ENCODE results near the gene ZNF14. TPM values are rescaled to one million over a fixed set of nuclear protein-coding genes. Genes with fewer than 3 reads are reported as not detected.

The ZNF14 gene
- total and polyA plus RNA-seq, 2 of the 13 experiments (the other 11 are each of a cell fraction or from before 2014, with no cell fraction given): 1.9 to 6.2 TPM

DNA sequence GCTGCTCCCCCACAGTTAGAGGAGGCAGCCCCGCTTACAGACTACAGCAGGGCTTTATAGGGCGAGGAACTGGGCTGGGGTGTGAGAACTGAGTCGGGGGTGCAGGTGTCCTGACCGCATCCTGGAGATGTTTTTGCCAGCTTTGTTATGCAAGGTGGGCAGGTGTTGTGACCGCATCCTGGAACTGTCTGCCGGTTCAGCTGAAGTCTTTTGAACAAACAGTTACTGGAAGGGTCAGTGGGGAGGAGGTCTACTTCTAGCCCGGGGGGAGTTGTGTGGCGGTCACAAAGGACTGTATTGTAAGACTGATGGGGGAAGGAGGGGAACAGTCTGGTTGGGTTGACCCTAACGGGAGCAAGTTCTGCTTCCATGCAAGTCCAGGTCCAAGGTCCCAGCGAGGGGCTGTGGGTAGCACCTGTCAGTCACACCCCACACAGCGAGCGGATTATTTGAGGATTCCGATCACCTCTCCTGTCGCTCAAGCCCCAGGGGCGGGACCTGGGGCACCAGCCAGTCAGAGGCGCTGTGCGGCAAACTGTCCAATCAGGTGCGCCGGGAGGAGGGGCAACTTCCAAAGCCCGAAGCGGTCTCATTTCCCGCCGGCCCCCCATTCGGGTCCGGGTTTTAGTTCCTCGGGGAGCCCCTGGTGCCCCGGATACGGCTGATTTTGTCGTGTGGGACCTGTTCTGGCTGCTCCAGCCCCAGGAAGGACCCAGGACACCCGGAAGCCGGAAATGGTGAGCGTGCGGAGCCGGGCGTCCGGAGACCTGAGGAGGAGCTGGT, 64.5 kb downstream of the ZNF14 start, which contains the start of gene ZNF101 (continued):
- TF ChIP-seq SNAI1 (CRISPR knock-in tag; IDR thresholded peaks at IDR 0.05; ENCODE audit: borderline replicate concordance): no peak
- 0 out of 2 replicates have a peak, but pooled peaks have one; percentile 36 for TF ChIP-seq POGZ (CRISPR knock-in tag; IDR thresholded peaks at IDR 0.05)
- peak; percentile 81; the same call in 1 of the 2 replicates for TF ChIP-seq ERF (CRISPR knock-in tag; IDR thresholded peaks at IDR 0.05)
- TF ChIP-seq, protein P1, sequence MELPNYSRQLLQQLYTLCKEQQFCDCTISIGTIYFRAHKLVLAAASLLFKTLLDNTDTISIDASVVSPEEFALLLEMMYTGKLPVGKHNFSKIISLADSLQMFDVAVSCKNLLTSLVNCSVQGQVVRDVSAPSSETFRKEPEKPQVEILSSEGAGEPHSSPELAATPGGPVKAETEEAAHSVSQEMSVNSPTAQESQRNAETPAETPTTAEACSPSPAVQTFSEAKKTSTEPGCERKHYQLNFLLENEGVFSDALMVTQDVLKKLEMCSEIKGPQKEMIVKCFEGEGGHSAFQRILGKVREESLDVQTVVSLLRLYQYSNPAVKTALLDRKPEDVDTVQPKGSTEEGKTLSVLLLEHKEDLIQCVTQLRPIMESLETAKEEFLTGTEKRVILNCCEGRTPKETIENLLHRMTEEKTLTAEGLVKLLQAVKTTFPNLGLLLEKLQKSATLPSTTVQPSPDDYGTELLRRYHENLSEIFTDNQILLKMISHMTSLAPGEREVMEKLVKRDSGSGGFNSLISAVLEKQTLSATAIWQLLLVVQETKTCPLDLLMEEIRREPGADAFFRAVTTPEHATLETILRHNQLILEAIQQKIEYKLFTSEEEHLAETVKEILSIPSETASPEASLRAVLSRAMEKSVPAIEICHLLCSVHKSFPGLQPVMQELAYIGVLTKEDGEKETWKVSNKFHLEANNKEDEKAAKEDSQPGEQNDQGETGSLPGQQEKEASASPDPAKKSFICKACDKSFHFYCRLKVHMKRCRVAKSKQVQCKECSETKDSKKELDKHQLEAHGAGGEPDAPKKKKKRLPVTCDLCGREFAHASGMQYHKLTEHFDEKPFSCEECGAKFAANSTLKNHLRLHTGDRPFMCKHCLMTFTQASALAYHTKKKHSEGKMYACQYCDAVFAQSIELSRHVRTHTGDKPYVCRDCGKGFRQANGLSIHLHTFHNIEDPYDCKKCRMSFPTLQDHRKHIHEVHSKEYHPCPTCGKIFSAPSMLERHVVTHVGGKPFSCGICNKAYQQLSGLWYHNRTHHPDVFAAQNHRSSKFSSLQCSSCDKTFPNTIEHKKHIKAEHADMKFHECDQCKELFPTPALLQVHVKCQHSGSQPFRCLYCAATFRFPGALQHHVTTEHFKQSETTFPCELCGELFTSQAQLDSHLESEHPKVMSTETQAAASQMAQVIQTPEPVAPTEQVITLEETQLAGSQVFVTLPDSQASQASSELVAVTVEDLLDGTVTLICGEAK (IDR thresholded peaks at IDR 0.05): no peak
- TF ChIP-seq, protein P1 (CRISPR knock-in tag; IDR thresholded peaks at IDR 0.05): no peak; the same call in 1 of the 2 replicates
- peak; percentile 33; the same call in 1 of the 2 replicates for TF ChIP-seq RAD21 (CRISPR knock-in tag; IDR thresholded peaks at IDR 0.05)
- no peak for TF ChIP-seq ZKSCAN5 (CRISPR knock-in tag; IDR thresholded peaks at IDR 0.05)
- TF ChIP-seq ZFP36 (IDR thresholded peaks at IDR 0.05; ENCODE audit: borderline replicate concordance, low read depth, low read length, partially characterized antibody): no peak
- TF ChIP-seq ZNF746 (CRISPR knock-in tag; IDR thresholded peaks at IDR 0.05): peak; percentile 65; the same call in 1 of the 2 replicates
- TF ChIP-seq, protein P2, sequence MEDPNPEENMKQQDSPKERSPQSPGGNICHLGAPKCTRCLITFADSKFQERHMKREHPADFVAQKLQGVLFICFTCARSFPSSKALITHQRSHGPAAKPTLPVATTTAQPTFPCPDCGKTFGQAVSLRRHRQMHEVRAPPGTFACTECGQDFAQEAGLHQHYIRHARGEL (CRISPR knock-in tag; IDR thresholded peaks at IDR 0.05): no peak
- TF ChIP-seq, protein P3, sequence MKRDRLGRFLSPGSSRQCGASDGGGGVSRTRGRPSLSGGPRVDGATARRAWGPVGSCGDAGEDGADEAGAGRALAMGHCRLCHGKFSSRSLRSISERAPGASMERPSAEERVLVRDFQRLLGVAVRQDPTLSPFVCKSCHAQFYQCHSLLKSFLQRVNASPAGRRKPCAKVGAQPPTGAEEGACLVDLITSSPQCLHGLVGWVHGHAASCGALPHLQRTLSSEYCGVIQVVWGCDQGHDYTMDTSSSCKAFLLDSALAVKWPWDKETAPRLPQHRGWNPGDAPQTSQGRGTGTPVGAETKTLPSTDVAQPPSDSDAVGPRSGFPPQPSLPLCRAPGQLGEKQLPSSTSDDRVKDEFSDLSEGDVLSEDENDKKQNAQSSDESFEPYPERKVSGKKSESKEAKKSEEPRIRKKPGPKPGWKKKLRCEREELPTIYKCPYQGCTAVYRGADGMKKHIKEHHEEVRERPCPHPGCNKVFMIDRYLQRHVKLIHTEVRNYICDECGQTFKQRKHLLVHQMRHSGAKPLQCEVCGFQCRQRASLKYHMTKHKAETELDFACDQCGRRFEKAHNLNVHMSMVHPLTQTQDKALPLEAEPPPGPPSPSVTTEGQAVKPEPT (CRISPR knock-in tag; IDR thresholded peaks at IDR 0.05; ENCODE audit: low read depth): no peak
- TF ChIP-seq, protein P4, sequence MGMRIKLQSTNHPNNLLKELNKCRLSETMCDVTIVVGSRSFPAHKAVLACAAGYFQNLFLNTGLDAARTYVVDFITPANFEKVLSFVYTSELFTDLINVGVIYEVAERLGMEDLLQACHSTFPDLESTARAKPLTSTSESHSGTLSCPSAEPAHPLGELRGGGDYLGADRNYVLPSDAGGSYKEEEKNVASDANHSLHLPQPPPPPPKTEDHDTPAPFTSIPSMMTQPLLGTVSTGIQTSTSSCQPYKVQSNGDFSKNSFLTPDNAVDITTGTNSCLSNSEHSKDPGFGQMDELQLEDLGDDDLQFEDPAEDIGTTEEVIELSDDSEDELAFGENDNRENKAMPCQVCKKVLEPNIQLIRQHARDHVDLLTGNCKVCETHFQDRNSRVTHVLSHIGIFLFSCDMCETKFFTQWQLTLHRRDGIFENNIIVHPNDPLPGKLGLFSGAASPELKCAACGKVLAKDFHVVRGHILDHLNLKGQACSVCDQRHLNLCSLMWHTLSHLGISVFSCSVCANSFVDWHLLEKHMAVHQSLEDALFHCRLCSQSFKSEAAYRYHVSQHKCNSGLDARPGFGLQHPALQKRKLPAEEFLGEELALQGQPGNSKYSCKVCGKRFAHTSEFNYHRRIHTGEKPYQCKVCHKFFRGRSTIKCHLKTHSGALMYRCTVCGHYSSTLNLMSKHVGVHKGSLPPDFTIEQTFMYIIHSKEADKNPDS (CRISPR knock-in tag; IDR thresholded peaks at IDR 0.05): no peak
- no peak for TF ChIP-seq JDP2 (CRISPR knock-in tag; IDR thresholded peaks at IDR 0.05; ENCODE audit: borderline replicate concordance)
- TF ChIP-seq, protein P5, sequence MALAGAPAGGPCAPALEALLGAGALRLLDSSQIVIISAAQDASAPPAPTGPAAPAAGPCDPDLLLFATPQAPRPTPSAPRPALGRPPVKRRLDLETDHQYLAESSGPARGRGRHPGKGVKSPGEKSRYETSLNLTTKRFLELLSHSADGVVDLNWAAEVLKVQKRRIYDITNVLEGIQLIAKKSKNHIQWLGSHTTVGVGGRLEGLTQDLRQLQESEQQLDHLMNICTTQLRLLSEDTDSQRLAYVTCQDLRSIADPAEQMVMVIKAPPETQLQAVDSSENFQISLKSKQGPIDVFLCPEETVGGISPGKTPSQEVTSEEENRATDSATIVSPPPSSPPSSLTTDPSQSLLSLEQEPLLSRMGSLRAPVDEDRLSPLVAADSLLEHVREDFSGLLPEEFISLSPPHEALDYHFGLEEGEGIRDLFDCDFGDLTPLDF (CRISPR knock-in tag; IDR thresholded peaks at IDR 0.05): peak; percentile 79
